IPS DF 4.7 (cell line): ENCODE data around the gene ERF.

Experiments used
- DNase-seq: peaks from one replicate; pipeline ENCODE4 v3.0.0-alpha.2; 2013; ENCODE audit warnings: low spot score; ENCODE audit errors: extremely low read depth

ERF gene

GRCh38 chr19:42254850-42255765 is at the start of gene ERF:
Gene ERF, minus strand, starts transcription at chr19:42255128. Its CDS starts 129 bp downstream, at chr19:42254999.
- no peak for DNase-seq

GRCh38 chr19:42303876-42304275 is 48.9 kb upstream of the ERF start:
- DNase-seq, result no peak

DNA sequence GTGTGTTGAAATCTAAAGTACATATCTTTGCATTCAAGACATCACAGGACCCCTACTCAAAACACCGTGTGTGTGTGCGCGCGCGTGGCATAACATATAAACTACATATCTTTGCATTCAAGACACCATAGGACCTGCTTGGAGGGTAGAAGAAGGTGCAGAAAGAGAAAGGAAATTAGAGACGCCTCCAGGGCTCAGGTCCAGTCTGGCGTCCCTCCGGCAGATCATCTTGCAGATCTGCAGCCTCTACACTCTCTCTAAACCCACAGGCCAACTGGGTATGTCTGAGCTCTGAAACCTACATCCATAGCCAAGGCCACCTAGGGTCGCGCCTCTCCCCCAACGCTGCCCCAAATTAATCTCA is 48.2 kb upstream of the ERF start:
- no peak for DNase-seq

- DNase-seq, result no peak
These were observed 46.8 kb upstream of the ERF start, which contains the start of gene PRR19 for GRCh38 chr19:42301646-42302203. Gene PRR19, plus strand, starts transcription at chr19:42302132. Its CDS starts 7,453 bp downstream, at chr19:42309585.

DNA sequence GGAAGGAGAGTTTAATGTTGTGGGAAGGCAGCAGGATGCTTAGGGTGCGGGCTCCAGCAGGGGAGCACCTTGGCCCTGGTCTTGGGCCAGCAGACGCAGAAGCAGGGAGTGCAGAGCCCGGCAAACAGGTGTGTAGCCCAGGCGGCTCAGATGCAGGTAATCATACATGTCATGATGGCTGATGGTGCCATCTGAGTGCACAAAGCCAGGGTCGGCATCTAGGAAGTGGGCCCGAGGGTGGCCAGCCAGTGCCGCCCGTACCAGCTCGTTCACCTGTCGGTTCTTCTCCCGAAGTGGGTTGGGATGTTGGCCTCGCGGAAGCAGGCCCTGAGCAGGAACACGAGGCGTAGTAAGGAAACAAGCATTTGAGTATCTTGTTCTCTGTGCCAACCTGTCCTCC is 42.1 kb upstream of the ERF start:
- no peak for DNase-seq

DNA sequence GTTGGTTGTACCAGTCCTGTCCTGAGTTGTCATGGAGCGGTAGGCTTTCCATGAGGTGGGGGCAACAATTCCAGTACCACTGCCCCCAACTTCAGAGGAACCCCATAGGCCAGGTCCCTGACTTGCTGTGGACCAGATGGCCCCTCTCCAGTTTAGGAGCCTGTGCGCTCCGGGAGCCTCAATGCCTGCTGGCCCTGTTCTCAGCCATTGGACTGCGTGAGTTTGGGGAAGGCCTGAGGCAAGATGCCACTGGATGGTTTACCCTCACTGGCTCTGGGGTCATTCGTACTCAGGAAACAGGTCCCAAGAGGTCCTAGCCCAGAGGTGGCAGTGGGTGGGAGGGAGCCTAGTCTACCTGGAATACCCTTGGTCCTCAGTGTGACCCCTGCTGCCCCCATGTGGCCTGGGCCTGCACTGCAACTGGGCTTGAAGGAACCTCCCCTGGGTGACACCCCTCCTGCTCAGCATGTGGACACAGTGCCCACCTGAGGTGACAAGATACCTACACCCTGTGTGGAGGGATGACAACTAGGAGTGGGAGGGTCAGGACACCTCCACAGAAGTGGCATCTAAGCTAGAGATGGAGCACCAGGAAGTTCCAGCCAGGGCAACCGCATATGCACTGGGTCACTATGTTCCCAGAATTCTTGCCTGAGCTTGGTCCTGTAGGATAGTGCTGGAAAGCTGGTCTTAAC is 41.0 kb upstream of the ERF start:
- no peak for DNase-seq

GRCh38 chr19:42295342-42295741 is 40.4 kb upstream of the ERF start:
- DNase-seq, result no peak

- no peak for DNase-seq
These were observed 39.7 kb upstream of the ERF start for GRCh38 chr19:42294471-42295137.

DNA sequence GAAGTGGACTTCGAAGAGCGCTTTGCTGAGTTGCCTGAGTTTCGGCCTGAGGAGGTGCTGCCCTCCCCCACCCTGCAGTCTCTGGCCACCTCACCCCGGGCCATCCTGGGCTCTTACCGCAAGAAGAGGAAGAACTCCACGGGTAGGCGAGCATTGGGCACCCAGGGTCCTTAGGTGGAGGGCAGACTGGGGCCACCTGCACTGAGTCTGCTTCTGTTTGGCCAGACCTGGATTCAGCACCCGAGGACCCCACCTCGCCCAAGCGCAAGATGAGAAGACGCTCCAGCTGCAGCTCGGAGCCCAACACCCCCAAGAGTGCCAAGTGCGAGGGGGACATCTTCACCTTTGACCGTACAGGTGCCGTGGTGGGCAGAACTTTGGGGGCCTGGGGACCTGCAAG is 39.0 kb upstream of the ERF start:
- DNase-seq, result no peak

GRCh38 chr19:42293540-42293939 is 38.6 kb upstream of the ERF start:
- DNase-seq, result no peak

DNA sequence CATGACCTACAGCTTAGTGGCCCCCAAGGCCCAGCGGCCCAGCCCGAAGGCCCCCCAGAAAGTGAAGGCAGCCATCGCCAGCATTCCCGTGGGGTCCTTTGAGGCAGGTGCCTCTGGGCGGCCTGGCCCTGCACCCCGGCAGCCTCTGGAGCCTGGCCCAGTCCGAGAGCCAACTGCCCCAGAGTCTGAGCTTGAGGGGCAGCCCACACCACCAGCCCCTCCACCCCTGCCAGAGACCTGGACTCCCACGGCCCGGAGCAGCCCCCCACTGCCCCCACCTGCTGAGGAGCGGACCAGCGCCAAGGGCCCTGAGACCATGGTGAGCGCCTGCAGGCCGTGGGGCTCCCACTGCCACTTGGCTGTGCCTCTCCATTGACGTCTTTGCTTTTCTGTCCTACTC is 38.0 kb upstream of the ERF start:
- DNase-seq, result no peak

GRCh38 chr19:42292042-42292960 is 37.4 kb upstream of the ERF start:
- no peak for DNase-seq

GRCh38 chr19:42291435-42291810 is 36.5 kb upstream of the ERF start:
- DNase-seq, result no peak

DNA sequence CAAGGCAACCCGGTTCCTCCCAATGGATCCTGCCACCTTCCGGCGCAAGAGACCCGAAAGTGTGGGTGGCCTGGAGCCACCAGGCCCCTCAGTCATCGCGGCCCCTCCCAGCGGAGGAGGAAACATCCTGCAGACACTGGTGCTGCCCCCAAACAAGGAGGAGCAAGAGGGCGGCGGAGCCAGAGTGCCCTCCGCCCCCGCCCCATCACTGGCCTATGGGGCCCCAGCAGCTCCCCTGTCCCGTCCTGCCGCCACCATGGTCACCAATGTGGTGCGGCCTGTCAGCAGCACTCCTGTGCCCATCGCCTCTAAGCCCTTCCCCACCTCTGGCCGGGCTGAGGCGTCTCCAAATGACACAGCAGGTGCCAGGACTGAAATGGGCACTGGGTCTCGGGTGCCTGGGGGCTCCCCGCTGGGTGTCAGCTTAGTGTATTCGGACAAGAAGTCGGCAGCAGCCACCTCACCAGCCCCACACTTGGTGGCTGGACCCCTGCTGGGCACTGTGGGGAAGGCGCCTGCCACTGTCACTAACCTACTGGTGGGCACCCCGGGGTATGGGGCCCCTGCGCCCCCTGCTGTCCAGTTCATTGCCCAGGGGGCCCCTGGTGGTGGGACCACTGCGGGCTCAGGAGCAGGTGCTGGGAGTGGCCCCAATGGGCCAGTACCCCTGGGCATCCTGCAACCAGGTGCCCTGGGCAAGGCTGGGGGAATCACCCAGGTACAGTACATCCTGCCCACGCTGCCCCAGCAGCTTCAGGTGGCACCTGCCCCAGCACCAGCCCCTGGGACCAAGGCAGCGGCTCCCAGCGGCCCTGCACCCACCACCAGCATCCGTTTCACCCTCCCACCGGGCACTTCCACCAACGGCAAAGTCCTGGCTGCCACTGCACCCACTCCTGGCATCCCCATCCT is 35.9 kb upstream of the ERF start:
- no peak for DNase-seq

GRCh38 chr19:42290136-42290522 is 35.2 kb upstream of the ERF start:
- DNase-seq, result no peak

- no peak for DNase-seq
These were observed 34.7 kb upstream of the ERF start for GRCh38 chr19:42289556-42290041.

DNA sequence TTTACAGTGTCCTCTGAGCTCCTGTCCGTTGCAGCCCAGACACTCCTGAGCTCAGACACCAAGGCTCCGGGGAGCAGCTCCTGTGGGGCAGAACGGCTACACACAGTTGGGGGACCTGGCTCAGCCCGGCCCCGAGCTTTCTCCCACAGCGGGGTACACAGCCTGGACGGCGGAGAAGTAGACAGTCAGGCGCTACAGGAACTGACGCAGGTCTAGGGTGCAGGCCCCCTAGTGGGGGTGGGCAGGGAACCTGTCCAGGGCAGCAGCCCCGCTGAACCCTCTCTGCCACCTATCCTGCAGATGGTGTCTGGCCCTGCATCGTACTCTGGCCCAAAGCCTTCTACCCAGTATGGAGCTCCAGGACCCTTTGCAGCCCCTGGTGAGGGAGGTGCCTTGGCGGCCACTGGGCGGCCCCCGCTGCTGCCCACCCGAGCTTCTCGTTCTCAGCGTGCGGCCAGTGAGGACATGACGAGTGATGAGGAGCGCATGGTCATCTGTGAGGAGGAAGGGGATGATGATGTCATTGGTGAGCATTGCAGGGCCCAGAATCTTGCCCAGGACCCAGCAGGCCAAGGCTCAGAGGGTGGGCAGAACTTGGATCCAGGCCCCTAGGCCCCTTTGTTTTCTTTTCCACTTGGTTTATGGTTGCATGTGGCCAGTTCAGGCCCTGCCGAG is 34.1 kb upstream of the ERF start:
- no peak for DNase-seq

GRCh38 chr19:42288387-42288786 is 33.5 kb upstream of the ERF start:
- no peak for DNase-seq

GRCh38 chr19:42287827-42288107 is 32.8 kb upstream of the ERF start:
- no peak for DNase-seq
